K562 (cell line): ENCODE data around the gene RPLP2. TPM values are rescaled to one million over a fixed set of nuclear protein-coding genes. Genes with fewer than 3 reads are reported as not detected.
A peak's percentile ranks its signal among the peaks of the same experiment; 100 is the strongest.

Source experiments
- ATF1 ChIP-seq, 2 experiments: fragments of 450-650 bp in 1 of 2; IDR thresholded peaks; 2 replicates each; pipeline ENCODE4 v1.6.1; 2016; ENCODE audit warnings: missing compliant biosample characterization in 1 of 2, missing genetic modification characterization in 1 of 2
- BDP1 ChIP-seq: IDR thresholded peaks from 3 replicates; pipeline ENCODE4 v1.6.1; 2011; ENCODE audit not compliant: insufficient read length, insufficient read depth
- CCAR2 ChIP-seq: fragments of 200-400 bp; formaldehyde crosslinking; IDR thresholded peaks from 2 replicates; pipeline ENCODE4 v1.6.1; 2017; ENCODE audit warnings: mild to moderate bottlenecking, low read depth, low read length
- DDX20 ChIP-seq: fragments of 450-650 bp; IDR thresholded peaks from 2 replicates; pipeline ENCODE4 v1.6.1; 2016; ENCODE audit warnings: missing genetic modification characterization, low read depth, mild to moderate bottlenecking, missing compliant biosample characterization, moderate library complexity
- DPF2 ChIP-seq: fragments of 450-650 bp; IDR thresholded peaks from 2 replicates; pipeline ENCODE4 v1.6.1; 2016
- ELF1 ChIP-seq: fragments of 200-800 bp; sonication (Bioruptor generic); IDR thresholded peaks from 2 replicates; pipeline ENCODE4 v1.6.1; 2016; ENCODE audit warnings: missing genetic modification characterization, missing compliant biosample characterization
- FOXO4 ChIP-seq: fragments of 450-650 bp; formaldehyde crosslinking; IDR thresholded peaks from 2 replicates; pipeline ENCODE4 v1.4.0; 2020; ENCODE audit warnings: mild to moderate bottlenecking, moderate library complexity
- FUS ChIP-seq: fragments of 200-400 bp; formaldehyde crosslinking; optimal IDR thresholded peaks from 2 replicates; pipeline ENCODE3; 2017; ENCODE audit warnings: low read depth, low read length
- IRF2 ChIP-seq: sonication (generic); formaldehyde crosslinking; IDR thresholded peaks from 2 replicates; pipeline ENCODE4 v1.8.1; 2022; ENCODE audit warnings: mild to moderate bottlenecking, missing genetic modification reagents
- MAX ChIP-seq: sonication (generic); formaldehyde crosslinking; IDR thresholded peaks from 2 replicates; pipeline ENCODE4 v1.9.0; 2022; ENCODE audit warnings: mild to moderate bottlenecking, missing genetic modification reagents
- MBD2 ChIP-seq: sonication (generic); IDR thresholded peaks from 2 replicates; pipeline ENCODE4 v1.6.1; 2016; ENCODE audit warnings: low read depth, borderline replicate concordance
- NELFE ChIP-seq: IDR thresholded peaks from 2 replicates; pipeline ENCODE4 v1.6.1; 2011; ENCODE audit warnings: mild to moderate bottlenecking; ENCODE audit not compliant: insufficient read depth, insufficient read length
- NEUROD1 ChIP-seq: fragments of 150-350 bp; IDR thresholded peaks from 2 replicates; pipeline ENCODE4 v1.6.1; 2014; ENCODE audit warnings: borderline replicate concordance, low read length, low read depth; ENCODE audit not compliant: partially characterized antibody
- NFYB ChIP-seq: IDR thresholded peaks from 2 replicates; pipeline ENCODE4 v1.6.1; 2011; ENCODE audit warnings: mild to moderate bottlenecking, moderate library complexity; ENCODE audit not compliant: insufficient read length; ENCODE audit errors: extremely low read depth
- RB1 ChIP-seq: fragments of 450-650 bp; IDR thresholded peaks from 2 replicates; pipeline ENCODE4 v1.6.1; 2017; ENCODE audit warnings: low read depth, mild to moderate bottlenecking
- TOE1 ChIP-seq, 2 experiments: fragments of 450-650 bp in 1 of 2; sonication (generic) in 1 of 2; formaldehyde crosslinking in 1 of 2; IDR thresholded peaks; 2 replicates each; pipeline versions ENCODE4 v1.7.1 to v1.8.0; 2016 to 2022; ENCODE audit warnings: borderline replicate concordance in 2 of 2, mild to moderate bottlenecking in 2 of 2, antibody characterized with exemption in 1 of 2, inconsistent platforms in 1 of 2, low read depth in 1 of 2, missing genetic modification reagents in 1 of 2, moderate library complexity in 1 of 2
- ZBTB17 ChIP-seq: fragments of 450-650 bp; formaldehyde crosslinking; IDR thresholded peaks from 2 replicates; pipeline ENCODE4 v1.4.0; 2020; ENCODE audit warnings: mild to moderate bottlenecking
- ZNF124 ChIP-seq: sonication (generic); formaldehyde crosslinking; IDR thresholded peaks from 2 replicates; pipeline ENCODE4 v1.8.1; 2022; ENCODE audit warnings: missing genetic modification reagents
- ZNF175 ChIP-seq: fragments of 200-800 bp; sonication (Bioruptor generic); IDR thresholded peaks from 2 replicates; pipeline ENCODE4 v1.6.1; 2016; ENCODE audit warnings: low read depth, mild to moderate bottlenecking, missing genetic modification characterization, missing compliant biosample characterization
- ZNF224 ChIP-seq: sonication (generic); formaldehyde crosslinking; IDR thresholded peaks from 2 replicates; pipeline ENCODE4 v1.8.0; 2022; ENCODE audit warnings: mild to moderate bottlenecking, missing genetic modification reagents
- ZNF280B ChIP-seq: fragments of 250-450 bp; sonication (Bioruptor Pico); IDR thresholded peaks from 2 replicates; pipeline ENCODE4 v1.5.1; 2021; ENCODE audit warnings: mild to moderate bottlenecking
- ZNF76 ChIP-seq: fragments of 250-450 bp; sonication (Bioruptor Pico); IDR thresholded peaks from 2 replicates; pipeline ENCODE4 v1.4.0; 2020; ENCODE audit warnings: mild to moderate bottlenecking, moderate library complexity, borderline replicate concordance
- polyA plus RNA-seq, 8 experiments: library from polyadenylated mRNA; depleted of rRNA in 4 of 8; stranded (reverse) in 5 of 8; unstranded in 3 of 8; fragments of >200 nt; fragmentation: Nextera tagmentation in 2 of 8; fragmentation: Illumina TruSeq in 1 of 8; extraction: Ambion mirVana in 2 of 8; extraction: Trizol in 1 of 8; gene quantifications; 2 replicates each; pipeline versions ENCODE4 v1.2.1 to v1.2.3, GENCODE V29; 2011 to 2014; ENCODE audit warnings: inconsistent platforms in 1 of 8, missing spikeins in 1 of 8
- total RNA-seq, 7 experiments: library from RNA; depleted of rRNA in 6 of 7; stranded (reverse); fragments of >200 nt in 6 of 7; fragmentation: Illumina TruSeq in 2 of 7; extraction: Trizol in 2 of 7; gene quantifications; 2 replicates each; pipeline versions ENCODE4 v1.2.1 to v1.2.3, GENCODE V29; 2011 to 2021; ENCODE audit warnings: low replicate concordance in 1 of 7

RPLP2 gene
- total and polyA plus RNA-seq, 9 of the 15 experiments (the other 6 are each of a cell fraction or from before 2014, with no cell fraction given) = 528 to 3,807 (median 1,633) TPM

- TF ChIP-seq CCAR2 (no peak), DPF2 (no peak), NELFE (no peak), ZNF175 (0 out of 2 replicates have a peak, but pooled peaks have one; percentile 33), TOE1 (IDR thresholded peaks at IDR 0.05; ENCODE audit: borderline replicate concordance) (no peak; the same call in 1 of the 2 replicates), TOE1 (CRISPR knock-in tag; IDR thresholded peaks at IDR 0.05; ENCODE audit: borderline replicate concordance, low read depth) (peak; percentile 94), FOXO4 (CRISPR knock-in tag) (no peak), ATF1 (CRISPR knock-in tag; IDR thresholded peaks at IDR 0.05) (peak; percentile 98), ATF1 (tag; IDR thresholded peaks at IDR 0.05) (peak; percentile 100), ZNF124 (CRISPR knock-in tag) (no peak), ZNF224 (CRISPR knock-in tag) (0 out of 2 replicates have a peak, but pooled peaks have one; percentile 4), NFYB (peak; percentile 91), DDX20 (tag) (no peak), RB1 (peak; percentile 54), IRF2 (CRISPR knock-in tag) (no peak), ZNF280B (CRISPR knock-in tag) (no peak), ELF1 (tag) (peak; percentile 97), ZNF76 (CRISPR knock-in tag) (peak; percentile 40), ZBTB17 (no peak), MBD2 (peak; percentile 83), MAX (CRISPR knock-in tag) (peak; percentile 96), NEUROD1 (peak; percentile 56), BDP1 (no peak), FUS (peak; percentile 81)
Measured at GRCh38 chr11:809287-810039, at the start of gene RPLP2 (continued).
